Measurements from ENCODE around the gene STAT3. TPM values are rescaled to one million over a fixed set of nuclear protein-coding genes. Genes with fewer than 3 reads are reported as not detected.

Gene STAT3
- total and polyA plus RNA-seq, 9 of the 15 experiments (the other 6 are each of a cell fraction or from before 2014, with no cell fraction given) = 90.0 to 179 (median 114) TPM

GRCh38 chr17:42342242-42343008 is 45.8 kb downstream of the STAT3 start:
- ATAC-seq (no peak), FAIRE-seq (peak; percentile 66), DNase-seq (ENCODE audit: extremely low read depth in 1 of 4, low spot score in 3 of 4) (peak in 1 of 4 experiments; percentile 38)
- Histone ChIP-seq H4K20me1 (replicated peaks; ENCODE audit: control insufficient read depth, insufficient read depth, low read length) (no peaks in the 10 kb centered on the region), H3K4me2 (ENCODE audit: insufficient read depth, low read length) (no peak overlapping the region), H3K9ac (ENCODE audit: insufficient read depth in 1 of 2, low read depth in 2 of 2, low read length in 2 of 2) (no peak overlapping the region), H3K79me2 (ENCODE audit: control insufficient read depth, insufficient read depth, low read length) (0 out of 3 replicates have a peak, but pooled peaks cover 3% of the 10 kb centered on the region), H3K36me3 (ENCODE audit: control insufficient read depth, insufficient read depth, low read length) (peaks cover 76% of the 10 kb centered on the region), H3K9me1 (ENCODE audit: control insufficient read depth, insufficient read depth, low read length) (no peaks in the 10 kb centered on the region), H2AFZ (ENCODE audit: low read depth, low read length) (no peak overlapping the region), H3K27me3 (ENCODE audit: control insufficient read depth in 2 of 2, insufficient read depth in 2 of 2, low read length in 2 of 2) (no peaks in the 10 kb centered on the region), H3K9me3 (replicated peaks; ENCODE audit: control insufficient read depth, insufficient read depth, low read depth, low read length) (no peaks in the 10 kb centered on the region), H3K4me1 (replicated peaks in 1 of 2; ENCODE audit: control insufficient read depth in 2 of 2, insufficient read depth in 2 of 2, low read length in 2 of 2) (no peaks in the 10 kb centered on the region; a peak in 1 of 5 replicates), H3K4me3 (no peak overlapping the region), H3K27ac (ENCODE audit: extremely low read depth, low read depth, low read length) (no peak overlapping the region)
- intact Hi-C loops (cut with micrococcal nuclease) = no loop called here
- 55% methylated on average over 4 of the region's 9 CpGs for WGBS (ENCODE audit: insufficient coverage, low coverage, missing lambda C conversion rate)
- ChIA-PET CTCF (ENCODE audit: low intra/inter-chr PET ratio) (interaction anchor here (0.6 kb wide), 1 partner anchor 115 kb away, joined by 3 read pairs; no protein-coding TSS in a partner anchor), POLR2A (interaction anchor here (0.6 to 1.2 kb wide), 2 partner anchors 15 to 54 kb away, joined by 3 read pairs; no protein-coding TSS in a partner anchor)
- BruUV-seq (replicated peaks) = no TSS peak
- in situ Hi-C loops (cut with MboI) = no loop called here
- no peak for TF ChIP-seq ETV1 (tag; conservative IDR thresholded peaks at IDR 0.05; ENCODE audit: low read depth)
- peak; percentile 79 for TF ChIP-seq FOSL1 (tag; conservative IDR thresholded peaks at IDR 0.05)

GRCh38 chr17:42341568-42341967 is 46.7 kb downstream of the STAT3 start:
- in situ Hi-C loops (cut with MboI) = no loop called here

More at GRCh38 chr17:42341568-42341967, 46.7 kb downstream of the STAT3 start:
- TF ChIP-seq JUNB (CRISPR knock-in tag; conservative IDR thresholded peaks at IDR 0.05) (no peak), ZNF785 (CRISPR knock-in tag; IDR thresholded peaks at IDR 0.05) (no peak), ARHGAP35 (IDR thresholded peaks at IDR 0.05; ENCODE audit: partially characterized antibody) (no peak), SNAPC5 (CRISPR knock-in tag; IDR thresholded peaks at IDR 0.05) (no peak)
- Histone ChIP-seq H3K4me2 (ENCODE audit: insufficient read depth, low read length) (no peak overlapping the region), H3K36me3 (ENCODE audit: control insufficient read depth, insufficient read depth, low read length) (peaks cover 77% of the 10 kb centered on the region), H3K79me2 (ENCODE audit: control insufficient read depth, insufficient read depth, low read length) (no peaks in the 10 kb centered on the region), H3K4me3 (no peak overlapping the region), H3K9me3 (replicated peaks; ENCODE audit: control insufficient read depth, insufficient read depth, low read depth, low read length) (no peaks in the 10 kb centered on the region), H3K4me1 (replicated peaks in 1 of 2; ENCODE audit: control insufficient read depth in 2 of 2, insufficient read depth in 2 of 2, low read length in 2 of 2) (no peaks in the 10 kb centered on the region; a peak in 1 of 5 replicates), H4K20me1 (replicated peaks; ENCODE audit: control insufficient read depth, insufficient read depth, low read length) (no peaks in the 10 kb centered on the region), H3K9ac (ENCODE audit: insufficient read depth in 1 of 2, low read depth in 2 of 2, low read length in 2 of 2) (no peak overlapping the region), H3K27ac (ENCODE audit: extremely low read depth, low read depth, low read length) (no peak overlapping the region), H3K9me1 (ENCODE audit: control insufficient read depth, insufficient read depth, low read length) (no peaks in the 10 kb centered on the region), H3K27me3 (ENCODE audit: control insufficient read depth in 2 of 2, insufficient read depth in 2 of 2, low read length in 2 of 2) (no peaks in the 10 kb centered on the region), H2AFZ (ENCODE audit: low read depth, low read length) (no peak overlapping the region)
- POLR2A ChIA-PET = interaction anchor here (0.8 to 1.8 kb wide), 4 partner anchors 8 to 101 kb away, joined by 3 to 5 read pairs (median 4); no protein-coding TSS in a partner anchor
- intact Hi-C loops (cut with micrococcal nuclease) = no loop called here
- no peak for DNase-seq (ENCODE audit: extremely low read depth in 1 of 4, low spot score in 3 of 4)
- ATAC-seq = no peak
- FAIRE-seq = no peak
- CTCF ChIA-PET (ENCODE audit: low intra/inter-chr PET ratio) = no interaction called here
- 94% methylated on average over 4 of the region's 4 CpGs for WGBS (ENCODE audit: insufficient coverage, low coverage, missing lambda C conversion rate)
- BruUV-seq (replicated peaks) = no TSS peak
